HCT116 (cell line): Measurements from ENCODE around the gene ABCC5.

Experiments
- CTCF ChIP-seq, 3 experiments: fragments of 200-600 bp in 1 of 3; sonication (generic) in 1 of 3; IDR thresholded peaks in 2 of 3; conservative IDR thresholded peaks in 1 of 3; 2 replicates each; pipeline ENCODE4 v1.5.1; 2012 to 2017; ENCODE audit warnings: low read depth in 2 of 3, low read length in 2 of 3, antibody characterized with exemption in 1 of 3, borderline replicate concordance in 1 of 3, control low read depth in 1 of 3, mild to moderate bottlenecking in 1 of 3, mixed read lengths in 1 of 3, mixed run types in 1 of 3, moderate library complexity in 1 of 3; ENCODE audit not compliant: insufficient read depth in 1 of 3
- POLR2A ChIP-seq: IDR thresholded peaks from 2 replicates; pipeline ENCODE4 v1.7.0; 2011; ENCODE audit warnings: borderline replicate concordance; ENCODE audit not compliant: insufficient read depth, insufficient read length; ENCODE audit errors: extremely low read depth

GRCh38 chr3:184062637-184063036 lies 45.0 kb upstream of the ABCC5 start:
- TF ChIP-seq POLR2A (no peak), CTCF (IDR thresholded peaks at IDR 0.05 in 2 of 3, conservative IDR thresholded peaks at IDR 0.05 in 1 of 3; ENCODE audit: borderline replicate concordance in 1 of 3, insufficient read depth in 1 of 3, low read depth in 2 of 3, low read length in 2 of 3) (no peak)
